ENCODE data around the gene TSSK2.

The TSSK2 gene

DNA sequence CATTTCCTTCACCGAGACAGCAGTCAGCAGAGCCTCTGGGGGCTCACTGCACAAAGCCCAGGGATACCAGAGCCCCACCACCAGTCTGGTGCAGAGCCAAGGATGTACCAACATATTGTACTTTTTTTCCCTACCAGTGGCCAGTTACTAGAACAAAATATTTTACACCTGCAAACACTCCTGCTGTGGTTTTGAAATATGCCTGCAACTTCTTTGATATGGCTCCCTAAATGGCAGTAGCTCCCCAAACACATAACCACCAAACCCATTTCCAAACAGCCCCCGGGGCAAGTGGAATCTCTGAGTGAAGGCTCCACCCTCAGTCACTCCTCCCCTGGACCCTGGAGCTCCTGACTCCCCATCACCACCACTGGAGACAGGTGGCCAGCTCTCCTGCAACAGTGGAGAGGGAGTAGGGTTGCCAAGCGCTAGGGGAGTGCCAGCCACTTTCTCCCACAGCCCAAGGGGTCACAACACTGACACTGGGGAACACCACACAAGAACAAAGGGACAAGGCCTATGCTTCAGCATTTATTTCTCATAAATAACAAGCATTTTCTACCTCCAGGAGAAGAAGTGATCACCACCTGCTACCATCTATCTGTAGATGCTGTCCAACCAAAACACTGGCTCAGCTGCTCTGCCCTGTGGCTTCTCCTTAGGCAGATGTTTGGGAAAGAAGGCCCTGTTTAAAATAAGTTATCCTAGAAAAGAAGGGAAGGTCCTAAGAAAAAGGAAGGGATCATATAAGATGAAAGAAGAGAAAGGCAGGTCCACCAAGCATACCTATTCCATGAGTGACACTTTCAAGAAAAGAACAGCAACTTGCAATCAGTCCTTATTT, 24.0 kb upstream of the TSSK2 start:
- DNase-seq: no peak

DNA sequence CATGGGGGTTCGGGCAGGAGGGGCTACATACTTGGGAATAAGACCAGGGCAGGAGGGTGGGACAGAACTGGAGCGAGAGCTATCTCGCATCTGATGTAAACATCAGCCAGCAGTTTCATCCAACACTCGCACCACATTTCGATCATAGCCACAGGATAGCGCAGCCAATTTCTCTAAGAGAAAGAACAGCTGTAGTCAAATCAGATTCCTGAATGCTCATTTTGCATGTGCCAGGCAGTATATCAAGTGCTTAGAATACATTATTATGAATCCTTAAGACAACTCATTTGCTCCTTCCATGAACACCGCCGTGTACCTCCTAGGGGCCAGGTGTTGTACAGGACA, 23.4 kb upstream of the TSSK2 start:
- no peak for DNase-seq

DNA sequence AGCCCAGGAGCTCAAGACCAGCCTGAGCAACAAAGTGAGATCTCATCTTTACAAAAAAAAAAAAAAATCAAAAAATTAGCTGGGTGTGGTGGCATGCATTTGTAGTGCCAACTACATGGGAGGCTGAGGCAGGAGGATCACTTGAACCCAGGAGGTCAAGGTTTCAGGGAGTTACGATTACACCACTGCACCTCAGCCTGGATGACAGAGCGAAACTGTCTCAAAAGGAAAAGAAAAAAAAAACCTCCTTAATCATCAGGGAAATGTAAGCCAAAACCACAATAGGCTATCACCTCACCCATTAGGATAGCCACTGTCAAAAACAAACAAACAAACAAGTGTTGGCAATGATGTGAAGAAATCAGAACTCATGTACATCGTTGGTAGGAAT, 22.3 kb upstream of the TSSK2 start:
- no peak for DNase-seq

DNA sequence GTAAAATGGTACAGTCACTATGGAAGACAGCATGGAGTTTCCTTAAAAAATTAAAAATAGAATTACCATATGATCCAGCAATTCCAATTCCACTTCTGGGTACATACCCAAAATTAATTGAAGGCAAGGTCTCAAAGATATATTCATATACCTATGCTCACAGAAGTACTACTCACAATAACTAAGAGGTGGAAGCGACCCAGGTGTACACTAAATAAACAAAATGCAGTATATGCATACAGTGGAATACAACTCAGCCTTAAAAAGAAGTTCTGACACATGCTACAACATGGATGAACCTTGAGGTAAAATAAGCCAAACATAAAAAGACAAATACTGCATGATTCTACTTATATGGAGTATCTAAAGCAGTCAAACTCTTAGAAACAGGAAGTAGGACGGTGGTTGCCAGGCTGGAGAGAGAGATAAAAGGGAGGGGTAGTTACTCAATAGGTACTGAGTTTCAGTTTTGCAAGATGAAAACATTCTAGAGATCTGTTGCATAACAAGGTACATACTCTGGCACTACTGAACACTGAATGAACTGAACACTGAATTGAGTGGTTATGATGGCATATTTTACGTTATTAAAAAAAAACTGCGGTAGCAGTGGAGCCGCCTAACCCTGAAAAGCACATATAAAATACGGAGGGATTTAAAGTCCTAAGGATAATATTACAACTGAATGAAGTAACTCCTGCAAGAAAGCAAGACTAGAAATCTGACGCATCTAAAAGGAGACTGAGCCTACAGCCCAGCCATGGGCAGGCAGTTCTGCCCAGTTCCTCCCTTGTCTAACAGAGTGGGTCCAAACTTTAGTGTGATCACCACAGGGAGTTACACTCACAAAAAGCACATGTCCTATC, 21.7 kb upstream of the TSSK2 start:
- DNase-seq: no peak

DNA sequence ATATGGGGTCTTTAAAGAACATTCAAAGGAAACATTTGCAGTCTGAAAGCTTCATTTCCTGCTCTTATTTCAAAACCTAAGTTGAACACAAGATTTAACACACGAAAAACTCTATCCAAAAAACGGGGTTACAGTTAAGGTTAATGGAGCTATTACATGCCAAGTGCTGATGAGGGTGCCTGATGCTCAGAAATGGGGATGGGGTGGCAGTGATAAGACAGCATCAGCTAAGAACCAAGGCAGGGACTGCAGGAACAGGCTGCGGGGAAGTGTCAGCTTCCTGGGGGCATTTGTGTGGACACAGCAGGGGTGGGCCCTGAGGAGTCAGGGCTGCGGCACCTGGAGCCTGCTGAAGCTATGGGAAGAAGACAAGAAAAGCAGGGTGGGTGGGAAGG, 21.0 kb upstream of the TSSK2 start:
- no peak for DNase-seq

DNA sequence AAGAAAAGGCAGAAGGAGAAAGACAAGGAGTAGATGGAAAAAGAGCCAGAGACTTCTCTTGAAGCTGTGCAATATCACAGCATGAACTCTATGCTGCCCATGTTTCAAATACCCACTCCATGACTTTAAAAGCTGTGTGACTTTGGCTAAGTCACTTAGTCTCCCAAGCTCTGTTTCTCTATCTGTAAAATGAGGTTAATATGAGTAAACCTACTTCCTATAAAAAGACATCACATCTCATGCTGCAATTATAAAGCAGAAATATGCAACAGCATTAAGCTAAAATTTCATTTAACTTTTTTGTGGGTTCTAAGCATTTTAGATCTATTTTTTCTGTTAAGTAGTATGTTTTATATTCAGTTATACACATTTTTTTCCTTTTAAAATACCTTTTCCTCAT, 20.5 kb upstream of the TSSK2 start:
- no peak for DNase-seq

DNA sequence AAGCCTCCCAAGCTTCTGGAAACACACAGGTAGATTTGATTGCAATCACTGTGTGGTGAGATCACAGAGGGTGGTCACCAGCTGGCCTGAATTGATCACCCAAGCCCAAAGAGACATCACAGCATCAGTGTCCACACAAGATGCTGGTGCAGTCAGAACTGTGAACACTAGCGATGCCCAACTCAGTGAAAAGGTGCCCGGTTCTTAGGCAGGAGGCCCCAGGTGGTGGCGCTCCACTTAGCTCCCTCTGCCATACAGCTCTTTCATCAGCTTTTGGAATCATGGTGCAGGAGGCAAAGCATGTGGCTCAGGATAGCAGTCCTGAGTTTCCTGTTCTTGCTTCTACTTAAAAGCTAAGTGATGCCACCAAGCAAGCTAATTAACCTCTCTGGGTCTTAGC, 20.0 kb upstream of the TSSK2 start:
- no peak for DNase-seq

DNA sequence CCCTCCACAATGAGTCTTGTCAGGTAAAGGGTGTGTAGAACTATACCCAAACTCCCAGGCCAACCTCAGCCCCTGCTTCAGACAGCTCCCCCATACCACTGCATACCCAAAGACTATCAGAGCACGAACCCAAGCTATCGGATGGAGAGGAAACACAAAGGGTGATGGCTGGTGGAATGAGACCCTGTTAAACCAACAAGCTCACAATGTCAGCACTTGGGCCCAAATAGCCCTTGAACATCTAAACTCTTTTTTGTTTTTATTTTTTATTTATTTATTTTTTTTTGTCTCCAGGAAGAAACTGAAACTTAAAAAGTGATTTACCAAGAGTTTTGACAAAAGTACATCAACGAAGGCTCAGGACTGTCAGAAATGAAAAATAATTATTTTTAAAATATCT, 19.5 kb upstream of the TSSK2 start:
- no peak for DNase-seq

DNA sequence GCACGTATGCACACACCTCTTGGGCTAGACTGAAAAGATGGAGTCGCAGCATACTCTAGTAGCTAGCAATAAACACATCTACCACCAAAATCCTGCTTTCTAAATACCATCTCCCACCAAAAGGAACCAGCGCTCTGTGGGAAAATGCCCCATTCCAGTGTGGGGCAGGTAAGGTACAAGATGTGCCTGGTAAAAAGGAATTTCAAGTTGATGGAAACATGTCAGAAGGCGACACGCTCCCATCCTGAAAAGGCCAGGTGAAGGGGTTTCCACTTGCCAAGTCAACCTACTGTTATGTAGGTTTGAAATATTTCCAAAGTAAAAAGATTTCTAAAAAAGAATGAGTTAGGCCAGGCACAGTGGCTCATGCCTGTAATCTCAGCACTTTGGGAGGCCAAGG, 17.7 kb upstream of the TSSK2 start:
- DNase-seq: no peak

DNA sequence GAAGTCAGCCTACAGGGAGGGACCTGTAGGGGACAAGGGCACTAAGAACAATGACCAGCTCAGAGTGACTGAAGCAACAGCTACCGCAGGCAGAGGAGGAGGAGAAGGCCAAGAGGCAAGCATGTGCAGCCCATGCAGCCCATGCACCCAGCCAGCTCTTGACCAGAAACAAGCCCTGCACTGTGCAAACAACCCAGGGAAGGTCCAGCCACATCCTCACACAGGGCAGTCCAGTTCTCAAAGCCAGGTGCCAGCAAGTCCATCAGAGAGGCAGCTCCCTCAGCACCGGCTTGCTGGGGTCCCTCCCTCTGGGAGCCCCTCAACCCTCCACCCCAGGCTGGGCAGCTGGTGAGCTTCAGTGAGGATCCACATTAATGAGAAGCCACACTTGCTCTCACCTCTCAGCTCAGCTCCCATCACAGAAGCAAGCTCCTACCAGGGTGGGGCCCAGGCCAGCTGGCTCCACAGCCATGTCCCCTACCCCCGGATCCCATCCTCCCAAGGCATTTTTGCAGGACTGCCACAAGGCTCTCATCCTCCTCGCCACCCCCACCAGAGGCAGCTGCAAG, 16.0 kb upstream of the TSSK2 start:
- DNase-seq: no peak

DNA sequence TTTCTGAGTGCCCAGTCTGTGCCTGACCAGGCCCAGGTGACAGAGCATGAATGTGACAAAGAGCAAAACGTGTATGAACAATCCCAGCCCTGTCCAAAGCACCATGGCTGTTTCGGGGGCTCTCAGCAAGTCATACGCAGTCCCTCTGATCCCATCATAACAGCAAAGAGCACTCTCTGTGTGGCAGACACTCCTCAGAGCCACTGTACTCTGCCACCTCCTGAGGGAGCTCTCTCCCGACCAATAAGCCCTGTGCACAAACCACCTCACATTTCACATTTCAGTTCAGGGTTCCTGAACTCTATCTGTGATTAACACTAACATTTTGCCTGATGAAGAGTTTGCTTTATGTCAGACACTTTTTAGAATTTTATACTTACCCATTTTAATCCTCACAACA, 15.5 kb upstream of the TSSK2 start:
- DNase-seq: no peak

DNA sequence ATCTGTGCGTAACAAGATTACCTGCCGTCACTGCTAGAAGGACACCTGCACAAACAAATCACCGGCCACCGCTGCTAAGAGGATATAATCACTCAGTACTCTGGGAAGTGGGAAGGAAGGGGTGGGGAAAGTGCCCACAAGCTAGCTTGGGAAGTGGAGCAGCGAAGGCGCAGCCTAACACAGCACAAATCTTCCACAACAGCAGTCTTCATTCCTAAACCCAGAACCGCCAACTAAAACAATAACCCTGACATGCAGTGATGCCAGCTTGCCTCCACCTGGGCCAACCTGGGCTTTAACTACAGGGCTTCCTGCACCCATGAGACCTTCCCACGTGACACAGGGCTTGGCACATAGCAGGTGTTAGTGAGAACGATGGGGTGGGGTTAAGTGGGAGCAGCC, 14.0 kb upstream of the TSSK2 start:
- DNase-seq: peak; percentile 46

DNA sequence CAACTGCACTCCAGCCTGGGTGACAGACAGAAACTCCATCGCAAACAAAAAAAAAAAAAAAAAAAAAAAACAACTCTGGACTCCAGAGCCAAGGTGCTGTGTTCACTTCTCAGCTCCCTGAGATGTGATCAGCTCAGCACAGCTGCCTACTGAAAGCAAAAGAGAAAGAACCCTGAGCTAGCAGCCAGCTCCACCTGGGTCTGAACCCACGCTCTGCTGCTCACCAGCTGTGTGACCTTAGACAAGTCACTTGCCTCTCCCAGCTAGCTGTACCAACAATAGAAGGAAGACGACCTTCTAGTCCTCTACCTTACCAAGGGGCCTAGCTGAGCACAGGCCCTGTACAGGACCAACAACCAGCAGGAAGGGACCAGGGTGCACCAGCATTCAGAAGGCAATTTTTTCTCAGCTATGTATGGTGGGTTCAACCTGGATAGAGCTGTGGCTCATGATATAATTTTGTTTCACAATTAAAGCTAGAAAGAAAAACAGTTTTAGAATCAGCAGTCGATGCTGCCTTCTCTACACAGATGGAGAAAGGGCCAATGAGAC, 12.7 kb upstream of the TSSK2 start:
- DNase-seq: no peak

DNA sequence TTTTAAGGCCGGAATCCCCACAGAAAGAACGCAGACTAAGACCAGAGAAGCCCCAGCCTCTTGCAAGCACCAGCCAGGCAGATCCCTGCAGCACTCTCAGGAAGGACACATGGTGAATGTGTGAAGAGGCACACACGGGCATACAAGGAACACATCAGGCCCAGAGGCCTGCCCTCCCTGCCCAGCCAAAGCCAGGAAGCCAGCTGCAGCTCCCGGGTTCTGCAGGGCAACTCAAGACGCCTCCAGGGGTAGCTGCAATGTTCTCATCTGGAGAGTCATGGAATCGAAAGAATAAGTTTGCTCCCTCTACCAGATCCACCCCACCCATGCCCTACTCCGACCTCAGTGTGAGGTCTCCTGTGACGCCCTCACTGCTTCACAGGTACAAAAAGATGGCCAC, 11.2 kb upstream of the TSSK2 start:
- no peak for DNase-seq

DNA sequence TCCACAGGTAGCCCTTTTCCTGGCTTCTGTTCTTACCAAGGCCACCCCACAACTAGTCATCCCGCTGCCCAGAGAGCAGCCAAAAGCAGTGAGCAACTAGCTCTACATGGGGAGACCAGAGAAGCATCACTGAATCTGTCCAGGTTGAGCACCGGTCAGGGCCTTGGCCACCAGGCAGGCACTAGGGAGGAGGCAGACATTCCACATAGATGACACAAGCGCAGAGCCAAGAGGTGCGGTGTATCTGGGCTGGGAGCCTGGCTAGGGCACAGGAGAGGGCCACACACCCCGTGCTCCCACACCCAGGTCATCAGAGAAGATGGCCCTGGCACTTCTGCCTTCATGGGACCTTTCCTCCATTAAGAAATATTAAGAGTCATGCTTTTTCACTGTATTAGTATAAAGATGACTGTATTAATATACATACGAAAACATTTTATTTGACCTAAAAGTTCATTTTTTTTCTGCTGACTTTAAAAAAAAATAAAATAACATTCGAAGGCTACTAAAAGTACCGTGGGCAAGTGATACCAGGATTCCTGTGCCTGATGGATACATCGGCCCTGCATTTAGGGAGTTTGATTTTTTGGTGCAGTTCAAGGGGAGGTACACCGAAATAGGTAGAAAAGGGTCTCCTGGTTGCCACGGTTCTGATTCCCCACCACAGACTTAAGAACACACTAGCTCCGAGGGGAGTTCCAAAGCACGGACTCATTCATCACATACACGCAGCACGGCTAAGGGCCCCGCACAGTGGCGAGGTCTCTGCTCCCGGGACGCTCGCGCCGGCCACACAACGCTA, 10.1 kb upstream of the TSSK2 start:
- DNase-seq: no peak

DNA sequence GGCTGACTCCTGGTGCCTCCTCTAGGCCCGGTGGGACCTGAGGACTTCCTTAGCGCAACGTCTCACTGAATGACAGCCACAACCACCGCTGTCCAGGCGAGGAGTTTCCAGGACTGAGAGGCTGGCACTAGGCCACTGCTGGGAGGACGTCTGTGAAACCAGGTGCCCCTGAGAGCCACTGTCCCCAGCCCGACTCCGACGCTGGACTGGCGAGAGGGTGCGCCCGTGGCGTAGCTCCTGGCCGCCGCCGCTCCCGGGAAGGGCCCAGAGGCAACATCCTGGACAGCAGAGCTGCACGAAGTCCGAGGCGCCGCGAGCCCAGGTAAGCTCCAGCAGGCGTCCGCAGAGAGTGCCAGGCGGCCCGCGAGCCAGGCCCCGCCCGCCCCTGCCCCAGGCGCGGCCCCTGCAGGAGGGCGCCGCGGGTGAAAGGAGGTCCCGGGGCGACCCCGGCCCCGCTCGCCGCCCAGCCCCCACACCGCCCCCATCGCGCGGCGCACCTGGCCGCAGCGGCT, 9.4 kb upstream of the TSSK2 start:
- DNase-seq: peak; percentile 7

DNA sequence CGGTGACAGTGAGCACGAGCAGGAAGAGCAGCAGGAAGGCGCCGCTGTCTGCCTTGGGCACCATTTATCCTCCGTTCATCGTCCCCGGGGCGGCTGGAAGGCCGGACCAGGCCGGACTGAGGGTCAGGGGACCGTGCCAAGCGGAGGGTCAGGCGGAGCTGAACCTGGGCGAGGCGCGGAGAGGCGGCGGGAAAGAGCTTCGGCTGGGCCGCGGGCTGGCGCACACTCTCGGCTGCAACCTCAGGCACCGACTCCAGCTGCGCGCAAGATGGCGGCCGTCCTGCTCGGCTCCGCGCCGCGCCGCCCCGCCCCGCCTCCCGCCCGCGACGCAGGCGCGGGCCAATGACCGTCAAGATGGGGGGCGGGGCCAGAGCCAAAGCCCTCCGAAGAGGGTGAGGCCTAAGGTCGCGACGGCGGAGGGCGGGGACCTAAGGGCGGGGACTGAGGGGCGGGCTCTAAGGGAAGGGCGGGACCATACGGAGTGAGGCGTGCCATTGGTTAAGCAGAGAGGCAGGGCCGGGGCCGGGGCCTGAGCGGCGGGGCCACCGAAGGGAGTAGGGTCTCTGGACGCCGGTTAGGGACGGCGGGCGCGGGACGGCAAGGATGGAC, 8.9 kb upstream of the TSSK2 start, which contains the start of gene DGCR2:
TSS of gene DGCR2 (minus strand) at position 270 of the 609 bp plus-strand sequence. CDS start at position 64, 206 bp downstream.
- peak; percentile 71 for DNase-seq

DNA sequence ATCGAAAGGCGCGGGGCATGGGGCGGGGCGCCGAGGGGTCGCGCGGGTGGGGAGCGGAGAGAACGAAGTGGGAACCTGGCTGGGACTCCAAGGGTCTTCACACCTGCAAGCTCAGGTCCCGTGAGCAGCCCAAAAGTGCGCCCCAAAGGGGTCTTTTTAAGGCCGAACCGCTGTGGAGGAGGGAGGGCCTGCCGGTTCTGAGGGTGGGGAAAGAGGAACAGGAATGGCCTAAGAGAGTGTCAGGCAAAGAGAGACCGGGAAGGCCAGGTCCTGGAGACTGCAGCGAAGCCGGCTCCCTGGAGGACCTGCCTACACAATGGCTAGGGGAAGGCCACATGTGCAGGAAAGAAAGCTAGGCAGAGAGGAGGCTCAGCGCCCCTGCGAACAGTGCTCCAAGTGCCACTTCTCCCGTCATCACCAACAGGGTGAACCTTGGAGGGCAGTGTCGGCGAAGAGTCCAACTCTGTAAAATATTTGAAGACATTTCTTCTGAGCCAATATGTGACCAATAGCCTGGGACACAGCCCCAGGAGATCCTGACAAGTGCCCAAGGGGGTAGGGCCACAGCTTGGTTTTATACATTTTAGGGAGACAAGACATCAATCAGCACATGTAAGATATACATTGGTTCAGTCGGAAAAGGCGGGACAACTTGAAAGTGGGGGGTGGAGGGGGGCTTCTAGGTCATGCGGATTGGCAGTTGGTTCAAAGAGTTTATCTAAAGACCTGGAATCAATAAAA, 8.2 kb upstream of the TSSK2 start:
- peak; percentile 11 for DNase-seq

DNA sequence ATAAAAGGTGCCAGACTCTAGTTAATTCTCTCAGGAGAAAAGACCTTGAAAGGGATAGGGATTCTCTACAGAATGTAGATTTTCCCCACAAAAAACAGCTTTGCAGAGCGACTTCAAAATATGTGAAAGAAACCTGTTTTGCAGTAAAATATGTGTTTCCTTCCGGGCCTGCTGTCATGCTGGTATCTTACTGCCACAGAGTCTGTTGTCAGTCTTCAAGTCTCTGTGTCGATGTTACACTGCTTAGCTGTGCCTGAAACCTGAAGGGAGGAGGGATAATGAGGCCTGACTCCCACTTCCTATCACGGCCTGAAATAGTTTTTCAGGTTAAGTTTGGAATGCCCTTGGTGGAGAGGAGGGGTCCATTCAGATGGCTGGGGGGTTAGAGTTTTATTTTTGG, 7.2 kb upstream of the TSSK2 start:
- no peak for DNase-seq

DNA sequence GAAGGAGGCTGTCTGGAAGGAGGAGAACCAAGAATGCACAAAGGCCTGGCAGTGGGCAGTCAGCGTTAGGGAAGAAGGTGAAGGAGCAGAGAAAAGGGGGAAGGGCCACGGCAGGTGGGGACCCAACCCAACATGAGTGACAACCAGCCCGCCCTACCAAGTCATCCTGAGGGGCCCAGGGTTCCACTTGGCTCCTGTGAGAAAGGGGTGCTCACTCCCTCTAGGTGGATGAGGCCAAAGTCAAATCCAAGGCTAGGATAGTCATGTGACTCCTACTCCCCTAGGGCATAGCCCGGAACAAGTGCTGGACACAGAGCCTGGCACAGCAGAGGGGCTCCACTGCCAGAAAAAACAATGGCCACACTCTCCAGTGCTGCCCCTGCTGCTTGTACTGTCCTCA, 6.7 kb upstream of the TSSK2 start:
- DNase-seq: no peak

DNA sequence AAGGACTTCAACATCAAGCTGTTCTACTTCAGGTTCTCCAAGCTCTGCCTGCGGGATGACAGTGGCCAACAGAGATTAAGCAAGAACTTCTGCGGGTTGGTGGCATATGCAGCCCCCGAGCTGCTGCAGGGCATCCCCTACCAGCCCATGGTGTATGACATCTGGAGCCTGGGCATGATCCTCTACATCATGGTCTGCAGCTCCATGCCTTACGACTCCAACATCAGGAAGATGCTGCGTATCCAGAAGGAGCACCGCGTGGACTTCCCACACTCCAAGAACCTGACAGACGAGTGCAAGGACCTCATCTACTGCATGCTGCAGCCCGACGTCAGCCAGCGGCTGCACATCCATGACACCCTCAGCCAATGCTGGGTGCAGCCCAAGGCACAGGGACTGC, 6.1 kb upstream of the TSSK2 start:
- DNase-seq: no peak

Data from SHP77 treated with DMSO at 0.1 percent for 48 hours (cell line).